ENCODE results near the gene DEPP1. TPM values are rescaled to one million over a fixed set of nuclear protein-coding genes. Genes with fewer than 3 reads are reported as not detected.

The DEPP1 gene
- total and polyA plus RNA-seq, 2 of the 13 experiments (the other 11 are each of a cell fraction or from before 2014, with no cell fraction given): 14.8 to 270 TPM

- peak overlapping the region; percentile 95 for H3K4me2 ChIP-seq (ENCODE audit: low read depth, low read length)
- ChIA-PET POLR2A (interaction anchor here (1.2 to 13.2 kb wide), 8 partner anchors 8 to 33 kb away, joined by 3 to 407 read pairs (median 36); partner anchors contain the start of gene DEPP1), CTCF (ENCODE audit: low intra/inter-chr PET ratio, low total read pairs) (no interaction called here)
- peaks cover 79% of the 10 kb centered on the region for H3K4me1 ChIP-seq (ENCODE audit: insufficient read depth, low read length)
- TF ChIP-seq NR2F6 (IDR thresholded peaks at IDR 0.05): 0 out of 2 replicates have a peak, but pooled peaks have one; percentile 22
- no peak for TF ChIP-seq NR2F6 (CRISPR knock-in tag; IDR thresholded peaks at IDR 0.05)
- TF ChIP-seq, protein P1, sequence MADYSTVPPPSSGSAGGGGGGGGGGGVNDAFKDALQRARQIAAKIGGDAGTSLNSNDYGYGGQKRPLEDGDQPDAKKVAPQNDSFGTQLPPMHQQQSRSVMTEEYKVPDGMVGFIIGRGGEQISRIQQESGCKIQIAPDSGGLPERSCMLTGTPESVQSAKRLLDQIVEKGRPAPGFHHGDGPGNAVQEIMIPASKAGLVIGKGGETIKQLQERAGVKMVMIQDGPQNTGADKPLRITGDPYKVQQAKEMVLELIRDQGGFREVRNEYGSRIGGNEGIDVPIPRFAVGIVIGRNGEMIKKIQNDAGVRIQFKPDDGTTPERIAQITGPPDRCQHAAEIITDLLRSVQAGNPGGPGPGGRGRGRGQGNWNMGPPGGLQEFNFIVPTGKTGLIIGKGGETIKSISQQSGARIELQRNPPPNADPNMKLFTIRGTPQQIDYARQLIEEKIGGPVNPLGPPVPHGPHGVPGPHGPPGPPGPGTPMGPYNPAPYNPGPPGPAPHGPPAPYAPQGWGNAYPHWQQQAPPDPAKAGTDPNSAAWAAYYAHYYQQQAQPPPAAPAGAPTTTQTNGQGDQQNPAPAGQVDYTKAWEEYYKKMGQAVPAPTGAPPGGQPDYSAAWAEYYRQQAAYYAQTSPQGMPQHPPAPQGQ (CRISPR knock-in tag; IDR thresholded peaks at IDR 0.05; ENCODE audit: borderline replicate concordance): no peak
- TF ChIP-seq STAG1 (CRISPR knock-in tag; IDR thresholded peaks at IDR 0.05): no peak
- TF ChIP-seq MED1 (CRISPR knock-in tag; IDR thresholded peaks at IDR 0.05): 0 out of 2 replicates have a peak, but pooled peaks have one; percentile 22
- 0 out of 2 replicates have a peak, but pooled peaks have one; percentile 38 for TF ChIP-seq HNF4G (IDR thresholded peaks at IDR 0.05; ENCODE audit: borderline replicate concordance, low read depth, low read length)
- TF ChIP-seq HNF4G (CRISPR knock-in tag; IDR thresholded peaks at IDR 0.05; ENCODE audit: borderline replicate concordance, low read depth): no peak
- TF ChIP-seq HNF4A (CRISPR knock-in tag; IDR thresholded peaks at IDR 0.05): peak; percentile 72
- TF ChIP-seq ZFP36 (IDR thresholded peaks at IDR 0.05; ENCODE audit: borderline replicate concordance, low read depth, low read length, partially characterized antibody): no peak
- TF ChIP-seq PPARG (CRISPR knock-in tag; conservative IDR thresholded peaks at IDR 0.05): 0 out of 2 replicates have a peak, but pooled peaks have one; percentile 36
- TF ChIP-seq, protein P2, sequence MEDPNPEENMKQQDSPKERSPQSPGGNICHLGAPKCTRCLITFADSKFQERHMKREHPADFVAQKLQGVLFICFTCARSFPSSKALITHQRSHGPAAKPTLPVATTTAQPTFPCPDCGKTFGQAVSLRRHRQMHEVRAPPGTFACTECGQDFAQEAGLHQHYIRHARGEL (CRISPR knock-in tag; IDR thresholded peaks at IDR 0.05): no peak
- TF ChIP-seq SIN3A (IDR thresholded peaks at IDR 0.05; ENCODE audit: borderline replicate concordance, low read depth, low read length): no peak
- no peak for DNase-seq (ENCODE audit: low spot score)
- WGBS (ENCODE audit: low lambda C conversion rate): 8% methylated on average over 3 of the region's 4 CpGs
- in situ Hi-C loops (cut with HindIII; ENCODE audit: extremely low pct_ligation_motif_present, low pct_unique_long_range_greater_than_20kb) (loop anchor here (25.0 kb wide), 1 partner anchor 1549 kb away; the partner anchor contains the start of gene HNRNPF), intact Hi-C loops (cut with micrococcal nuclease; ENCODE audit: unreplicated experiment) (loop anchor here (2.0 kb wide), 1 partner anchor 14 kb away; no protein-coding TSS in a partner anchor)
- ATAC-seq: no peak
- FAIRE-seq: no peak
- peaks cover 0 to 1% of the 10 kb centered on the region in 2 experiments; a peak in 2 of 5 replicates for H3K36me3 ChIP-seq (replicated peaks in 1 of 2; ENCODE audit: control insufficient read depth in 1 of 2, insufficient read depth in 2 of 2, low read length in 2 of 2)
- BruUV-seq (replicated peaks): TSS peak; percentile 57
- H3K4me3 ChIP-seq (replicated peaks in 1 of 3; ENCODE audit: insufficient read depth in 1 of 3, low read depth in 2 of 3, low read length in 3 of 3): peak overlapping the region; percentile 82 to 85 (median 84)
- H3K9me3 ChIP-seq (ENCODE audit: low read length): no peaks in the 10 kb centered on the region
- H2AFZ ChIP-seq (ENCODE audit: low read length): no peak overlapping the region
- H4K20me1 ChIP-seq (ENCODE audit: insufficient read depth, low read length): peaks cover 4% of the 10 kb centered on the region; the same call in 1 of the 2 replicates
- H3K9ac ChIP-seq (ENCODE audit: insufficient read depth, low read depth, low read length): peak overlapping the region; percentile 80
- H3K27me3 ChIP-seq (ENCODE audit: control insufficient read depth in 1 of 2, insufficient read depth in 2 of 2, low read length in 2 of 2): no peaks in the 10 kb centered on the region; a peak in 1 of 5 replicates
- H3K79me2 ChIP-seq (ENCODE audit: insufficient read depth, low read length): peaks cover 64% of the 10 kb centered on the region
- peak overlapping the region; percentile 80 for H3K27ac ChIP-seq (ENCODE audit: extremely low read length, insufficient read depth, low read length)
Measured at GRCh38 chr10:44961230-44961571, 17.4 kb downstream of the DEPP1 start.
